ENCODE measurements around the gene BBC3.

- TF ChIP-seq CTCF (IDR thresholded peaks at IDR 0.05; ENCODE audit: poor library complexity, severe bottlenecking) (no peak), EP300 (conservative IDR thresholded peaks at IDR 0.05; ENCODE audit: poor library complexity, severe bottlenecking) (no peak), POLR2AphosphoS5 (IDR thresholded peaks at IDR 0.05) (no peak), REST (IDR thresholded peaks at IDR 0.05; ENCODE audit: borderline replicate concordance) (no peak)
Measured at GRCh38 chr19:47176071-47176626, 54.9 kb downstream of the BBC3 start.

Measured in neural cell (in vitro differentiated cells).